ENCODE measurements around the gene KIFC3.
"Not testable (repeated sequence)": the region's sequence is repeated elsewhere in the genome, so short reads cannot be mapped to it uniquely, and the experiment has no call there.

The KIFC3 gene

GRCh38 chr16:57786632-57787518 is 15.4 kb downstream of the KIFC3 start:
- DNase-seq, result no peak

DNA sequence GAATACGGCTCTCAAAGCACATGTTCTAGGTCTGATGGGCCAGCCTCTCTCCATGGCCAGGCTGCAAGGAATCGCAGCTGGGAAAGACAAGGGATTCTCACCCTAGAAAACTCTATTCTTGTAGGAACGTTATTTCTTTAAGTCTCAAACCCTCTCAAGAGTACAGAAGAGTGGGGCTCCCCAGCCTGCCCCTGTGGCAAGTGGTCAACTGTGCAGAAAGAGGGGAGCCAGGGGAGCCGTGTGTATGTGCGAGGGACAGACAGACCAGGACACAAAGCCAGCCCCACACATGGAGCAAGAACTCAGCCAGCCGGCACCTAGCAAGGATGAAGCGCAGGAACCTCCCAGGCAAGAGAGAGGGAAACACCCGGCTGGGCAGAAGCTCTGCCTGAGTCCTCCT is 16.4 kb downstream of the KIFC3 start:
- no peak for DNase-seq

- DNase-seq, result no peak
Measured at GRCh38 chr16:57785385-57785784, 16.9 kb downstream of the KIFC3 start.

DNA sequence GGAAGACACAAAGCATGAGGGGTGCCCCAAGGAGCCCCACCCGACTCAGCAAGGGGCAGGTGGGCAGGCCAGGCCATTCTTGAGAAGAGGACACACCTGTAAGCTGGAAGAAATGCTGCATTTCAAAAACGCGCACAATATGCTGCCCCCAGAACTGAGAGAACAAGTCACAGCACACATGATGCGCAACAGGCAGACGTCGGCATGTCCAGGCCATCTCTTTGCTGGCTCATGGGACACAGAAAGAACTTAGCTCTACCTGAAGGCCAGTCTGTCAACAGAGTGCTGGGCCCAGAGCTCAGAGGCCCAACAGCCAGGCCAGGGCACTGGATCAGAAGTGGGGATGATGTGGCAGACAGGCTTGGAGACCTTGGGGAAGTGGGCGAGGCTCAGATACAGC is 18.0 kb downstream of the KIFC3 start:
- no peak for DNase-seq

DNA sequence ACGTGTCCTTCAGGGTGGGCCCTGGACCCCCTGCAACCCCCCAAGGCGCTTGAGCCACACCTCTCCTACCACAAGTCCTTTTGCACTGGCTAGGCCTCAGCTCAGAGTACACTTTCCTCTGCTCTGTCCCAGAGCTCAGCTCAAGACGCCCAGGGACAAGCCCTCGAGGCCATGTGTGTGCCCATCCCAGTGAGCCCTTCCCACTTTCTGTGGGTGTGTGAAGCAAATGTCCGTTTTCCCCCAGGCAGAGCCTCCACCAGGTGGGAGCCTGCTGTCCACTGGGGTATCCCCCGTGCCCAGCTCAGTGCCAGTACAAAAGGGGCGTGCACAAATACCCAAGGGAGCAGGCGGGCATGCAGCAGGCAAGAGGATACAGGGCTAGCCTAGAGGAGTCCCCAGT is 18.4 kb downstream of the KIFC3 start:
- DNase-seq, result no peak

GRCh38 chr16:57783116-57783515 is 19.2 kb downstream of the KIFC3 start:
- no peak for DNase-seq

GRCh38 chr16:57782607-57783055 is 19.7 kb downstream of the KIFC3 start:
- DNase-seq, result not testable (repeated sequence)

DNA sequence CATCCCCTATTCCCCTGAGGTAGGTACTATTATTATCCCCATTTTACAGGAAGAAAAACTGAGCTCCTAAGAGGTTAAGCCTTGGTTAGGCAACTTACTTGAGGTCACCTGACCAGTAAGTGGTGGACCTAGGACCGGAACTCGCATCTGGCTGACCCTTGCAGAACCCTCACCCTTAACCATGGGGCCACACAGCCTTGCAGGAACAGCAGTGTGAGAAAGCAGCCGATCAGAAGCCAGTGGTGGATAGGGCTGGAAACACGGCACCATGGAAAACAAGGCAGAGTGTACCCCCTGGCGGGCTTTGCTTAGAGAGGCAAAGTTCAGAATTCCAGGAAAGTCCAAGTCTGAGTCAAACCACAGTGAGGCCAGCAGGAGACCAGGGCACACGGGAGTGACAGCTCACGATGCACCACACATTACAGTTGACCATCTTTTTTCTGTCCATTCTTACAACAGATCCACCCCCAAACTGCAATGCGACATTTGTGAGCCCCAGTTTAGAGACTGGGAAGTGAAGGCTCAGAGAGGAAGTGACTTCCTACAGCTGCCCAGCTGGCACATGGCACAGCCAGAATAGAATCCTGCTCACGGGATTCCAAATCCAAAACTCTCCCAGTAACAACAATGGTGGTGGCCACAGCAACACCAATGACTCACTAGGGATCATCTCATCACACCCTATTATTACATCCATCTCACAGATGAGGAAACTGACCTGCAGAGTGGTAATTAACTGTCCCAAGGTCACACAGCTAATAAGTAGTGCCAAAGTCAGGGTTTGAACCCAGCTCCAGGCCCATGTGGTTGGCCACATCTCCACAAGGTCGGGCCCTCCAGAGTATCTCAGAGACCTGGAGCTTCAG is 20.3 kb downstream of the KIFC3 start:
- DNase-seq, result no peak

DNA sequence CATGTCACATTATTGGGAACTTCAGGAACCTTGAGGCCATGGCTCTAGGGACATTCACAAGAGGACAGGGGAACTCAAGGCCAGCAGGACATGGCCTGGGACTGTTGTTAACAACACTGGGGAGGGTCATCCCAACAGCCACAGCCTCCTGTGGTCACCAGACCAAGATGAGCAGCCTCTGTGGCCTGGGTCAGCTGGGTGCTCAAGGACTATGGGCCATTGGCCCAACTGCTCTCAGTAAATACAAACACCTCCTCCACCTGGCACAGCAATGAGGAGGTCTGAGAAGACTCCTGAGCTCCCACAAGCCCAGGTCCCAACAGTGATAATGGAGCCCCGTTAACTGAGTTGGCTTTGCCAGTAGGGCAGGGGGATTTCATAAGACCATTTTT is 20.9 kb downstream of the KIFC3 start:
- DNase-seq, result no peak

GRCh38 chr16:57779836-57780235 is 22.5 kb downstream of the KIFC3 start:
- DNase-seq, result not testable (repeated sequence)

DNA sequence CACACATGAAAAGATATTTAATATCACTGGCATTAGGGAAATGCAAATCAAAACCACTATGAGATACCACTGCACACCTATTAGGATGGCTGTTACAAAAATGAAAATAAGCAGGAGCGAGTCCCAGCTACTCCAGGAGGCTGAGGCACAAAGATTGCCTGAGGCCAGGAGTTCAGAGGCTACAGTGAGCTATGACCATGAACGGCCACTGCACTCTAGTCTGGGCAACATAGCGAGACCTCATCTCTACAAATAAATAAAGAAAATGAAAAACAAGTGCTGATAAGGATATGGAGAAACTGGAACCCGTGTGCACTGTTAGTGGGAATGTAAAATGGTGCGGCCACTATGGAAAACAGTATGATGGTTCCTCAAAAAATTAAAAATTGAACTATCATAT is 23.6 kb downstream of the KIFC3 start:
- no peak for DNase-seq

DNA sequence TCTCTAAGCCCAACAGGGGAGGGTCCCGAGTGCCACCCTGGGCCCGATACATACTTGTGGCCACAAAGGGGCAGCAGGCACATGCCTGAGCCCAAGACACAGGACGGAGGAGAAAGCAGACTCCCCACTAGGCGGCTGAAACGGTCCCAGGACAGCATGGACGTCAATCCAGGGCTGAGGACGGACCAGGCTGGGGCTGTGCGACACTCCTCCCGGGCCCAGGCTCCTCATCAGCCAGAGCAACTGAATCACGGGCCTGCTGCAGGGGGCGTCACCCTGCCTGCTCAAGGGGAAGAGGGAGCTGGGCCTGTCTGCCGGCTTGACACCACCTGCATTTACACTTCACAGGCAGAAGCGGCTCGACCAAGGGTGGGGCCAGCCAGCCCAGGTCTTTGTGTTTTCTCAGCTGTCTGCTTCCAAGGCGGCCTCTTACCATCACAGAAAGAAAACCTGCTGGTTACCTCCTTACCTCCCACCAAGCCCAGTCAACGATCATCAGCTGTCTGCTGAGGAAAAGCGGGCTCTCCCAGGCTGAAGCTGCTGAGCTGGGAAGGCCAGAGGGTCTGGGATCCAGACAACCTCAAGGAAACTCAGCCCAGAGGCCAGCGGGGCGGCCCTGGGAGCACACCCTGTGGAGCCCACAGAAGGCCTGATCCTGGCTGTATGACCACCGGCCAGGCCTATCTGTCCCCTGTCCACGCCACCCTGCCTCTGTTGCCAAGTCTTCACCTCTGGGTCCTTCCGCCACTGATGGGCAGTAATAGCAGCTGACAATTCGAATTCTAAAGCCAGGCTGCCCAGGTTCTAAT is 26.4 kb downstream of the KIFC3 start:
- no peak for DNase-seq

DNA sequence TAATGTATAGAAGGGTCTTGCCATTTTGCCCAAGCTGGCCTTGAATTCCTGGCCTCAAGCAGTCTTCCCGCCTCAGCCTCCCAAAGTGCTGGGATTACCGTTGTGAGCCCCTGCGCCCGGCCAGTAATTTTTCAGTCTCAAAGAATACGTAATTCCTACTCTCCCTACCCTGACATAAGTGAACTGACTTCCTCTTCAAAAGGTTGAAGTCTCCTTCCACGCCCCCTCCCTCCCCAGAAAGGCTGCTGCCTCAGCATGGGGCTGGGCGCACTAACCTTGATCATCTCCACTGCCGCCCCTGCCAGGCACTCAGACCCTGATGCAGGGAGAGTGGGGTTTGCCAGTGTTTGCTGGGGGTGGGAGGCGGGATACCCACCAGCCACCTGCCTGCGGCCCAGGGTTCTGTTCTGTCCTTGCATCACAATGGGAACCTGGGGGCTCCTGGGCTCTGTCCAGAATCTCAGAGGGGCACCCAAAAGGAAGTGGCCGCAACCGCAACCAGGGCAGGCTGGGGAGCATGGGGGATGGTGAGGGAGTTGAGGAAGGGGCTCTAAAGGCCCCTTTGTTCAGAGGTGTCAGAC is 27.5 kb downstream of the KIFC3 start:
- DNase-seq, result no peak

DNA sequence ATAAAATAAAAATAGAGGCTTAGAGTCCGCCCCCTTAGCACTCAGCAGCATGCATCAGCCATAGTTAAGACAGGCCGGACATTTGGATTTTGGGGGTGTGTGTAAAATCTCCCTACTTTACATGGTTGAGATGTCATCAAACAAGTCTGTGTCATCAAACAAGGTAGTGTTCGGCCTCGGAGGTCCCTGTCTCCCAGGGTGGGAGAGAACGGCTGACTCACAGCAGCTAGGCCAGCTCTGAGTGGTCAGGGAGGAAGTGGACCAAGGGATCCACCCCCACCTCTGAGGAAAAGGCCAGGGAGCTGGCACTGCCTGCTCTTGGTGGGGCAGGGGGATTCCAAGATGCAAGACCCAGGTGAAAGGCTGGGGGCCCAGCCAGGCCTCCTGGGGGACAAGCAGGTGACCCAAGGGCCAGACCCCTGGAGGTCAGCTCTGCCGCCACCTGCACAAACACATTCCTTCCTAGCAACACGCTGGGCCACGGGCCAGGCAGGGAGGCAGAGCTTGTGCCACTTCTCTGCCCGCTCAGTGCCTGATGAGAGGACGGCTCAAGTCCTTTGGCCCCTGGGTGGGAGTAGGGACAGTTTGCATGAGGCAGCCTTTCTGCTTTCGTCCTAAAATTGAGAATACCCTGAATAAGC is 28.5 kb downstream of the KIFC3 start:
- no peak for DNase-seq

GRCh38 chr16:57773019-57773418 is 29.3 kb downstream of the KIFC3 start:
- no peak for DNase-seq

- no peak for DNase-seq
Measured at GRCh38 chr16:57771141-57771785, 31.0 kb downstream of the KIFC3 start.

DNA sequence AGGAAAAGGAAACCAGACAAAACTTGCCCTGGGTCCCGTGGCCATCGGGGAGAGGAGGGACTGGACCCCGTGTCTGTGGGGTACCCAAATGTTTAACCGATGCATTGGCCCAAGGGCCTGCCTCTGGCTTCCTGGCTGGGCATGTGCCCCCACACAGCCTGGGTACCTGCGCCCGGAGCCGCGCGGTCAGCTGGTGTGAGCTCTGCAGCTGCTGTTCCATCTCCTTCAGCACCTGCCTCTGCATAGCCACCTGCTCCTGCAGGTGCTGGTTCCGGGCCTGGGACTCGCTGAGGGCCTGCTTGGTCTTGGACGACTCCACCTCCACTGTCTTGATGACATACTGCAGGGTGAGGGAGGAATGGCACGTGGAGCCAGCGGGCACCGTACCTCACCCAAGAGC is 31.9 kb downstream of the KIFC3 start:
- DNase-seq, result no peak

- no peak for DNase-seq
Measured at GRCh38 chr16:57769541-57770145, 32.6 kb downstream of the KIFC3 start.

- no peak for DNase-seq
Measured at GRCh38 chr16:57766714-57767348, 35.5 kb downstream of the KIFC3 start.

GRCh38 chr16:57765160-57765728 is 37.0 kb downstream of the KIFC3 start:
- no peak for DNase-seq
